Activated CD4-positive, alpha-beta T cell treated with anti-CD3 and anti-CD28 coated beads for 36 hours (primary cell): ENCODE results near the gene CLTCL1. TPM values are rescaled to one million over a fixed set of nuclear protein-coding genes. Genes with fewer than 3 reads are reported as not detected.
"Not testable (repeated sequence)": the region's sequence is repeated elsewhere in the genome, so short reads cannot be mapped to it uniquely, and the experiment has no call there.

ENCODE experiments used
- ATAC-seq: fragments of 200-7000 bp; cut with Tn5 transposase; one replicate; pipeline ENCODE4 v1.10.0; 2021; ENCODE audit warnings: mild to moderate bottlenecking, moderate library complexity
- CTCF ChIA-PET: fragments of 350-600 bp; sonication (Branson Sonifier 250); formaldehyde crosslinking; loops from one replicate; lab custom pipeline; 2021; ENCODE audit warnings: antibody characterized with exemption; lab: Charles Lee
- POLR2A ChIA-PET: fragments of 350-600 bp; sonication (Branson Sonifier 250); formaldehyde crosslinking; loops from one replicate; lab custom pipeline; 2021; ENCODE audit warnings: antibody characterized with exemption, inconsistent platforms; lab: Charles Lee
- DNase-seq: peaks from one replicate; pipeline ENCODE4 v3.0.0-alpha.2; 2020
- H3K27ac Mint-ChIP-seq: one replicate; pipeline ENCODE4 v1.8.0; 2021; ENCODE audit warnings: mixed read lengths
- H3K27me3 Mint-ChIP-seq: one replicate; pipeline ENCODE4 v1.8.0; 2021; ENCODE audit warnings: mixed read lengths
- H3K36me3 Mint-ChIP-seq: one replicate; pipeline ENCODE4 v1.8.0; 2021; ENCODE audit warnings: low read depth, mixed read lengths
- H3K4me1 Mint-ChIP-seq: one replicate; pipeline ENCODE4 v1.8.0; 2021; ENCODE audit warnings: mixed read lengths
- H3K4me3 Mint-ChIP-seq: one replicate; pipeline ENCODE4 v1.8.0; 2021; ENCODE audit warnings: mild to moderate bottlenecking, moderate library complexity, mixed read lengths
- H3K9me3 Mint-ChIP-seq: one replicate; pipeline ENCODE4 v1.8.0; 2021; ENCODE audit warnings: low read depth, mixed read lengths
- intact Hi-C, 2 experiments: fragments of 100-400 bp; cut with DNase I in 1 of 2; cut with micrococcal nuclease in 1 of 2; formaldehyde crosslinking; loops; one replicate each; pipeline versions ENCODE4 v1.14.2 to v1.15.1; 2022 to 2024; cut with DNase I, micrococcal nuclease
- total RNA-seq, 2 experiments: library from RNA; stranded (reverse); gene quantifications; one replicate each; pipeline ENCODE4 v1.2.3, GENCODE V29; 2021

The CLTCL1 gene
- total RNA-seq, 2 experiments from 2014 or later = 0.76 to 1.2 TPM

DNA sequence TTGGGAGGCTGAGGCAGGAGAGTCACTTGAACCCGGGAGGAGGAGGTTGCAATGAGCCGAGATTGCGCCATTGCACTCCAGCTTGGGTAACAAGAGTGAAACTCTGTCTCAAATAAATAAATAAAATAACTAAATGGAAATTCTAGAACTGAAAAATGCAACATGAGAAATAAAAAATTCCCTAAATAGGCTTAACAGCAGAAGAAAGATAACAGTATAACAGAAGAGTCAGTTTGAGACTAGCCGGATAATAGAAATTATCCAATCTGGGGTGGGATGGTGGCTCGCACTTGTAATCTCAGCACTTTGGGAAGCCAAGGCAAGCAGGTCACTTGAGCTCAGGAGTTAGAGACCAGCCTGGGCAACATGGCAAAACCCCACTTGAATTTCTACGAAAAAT is 127.1 kb downstream of the CLTCL1 start:
- no peak overlapping the region for H3K4me3 Mint-ChIP-seq
- no peaks in the 10 kb centered on the region for H3K36me3 Mint-ChIP-seq
- ChIA-PET POLR2A (no interaction called here), CTCF (no interaction called here)
- ATAC-seq = no peak
- intact Hi-C loops = no loop called here
- H3K27ac Mint-ChIP-seq = no peak overlapping the region
- H3K4me1 Mint-ChIP-seq = peaks cover 4% of the 10 kb centered on the region
- H3K9me3 Mint-ChIP-seq = peaks cover 2% of the 10 kb centered on the region
- H3K27me3 Mint-ChIP-seq = peaks cover 28% of the 10 kb centered on the region
- no peak for DNase-seq

DNA sequence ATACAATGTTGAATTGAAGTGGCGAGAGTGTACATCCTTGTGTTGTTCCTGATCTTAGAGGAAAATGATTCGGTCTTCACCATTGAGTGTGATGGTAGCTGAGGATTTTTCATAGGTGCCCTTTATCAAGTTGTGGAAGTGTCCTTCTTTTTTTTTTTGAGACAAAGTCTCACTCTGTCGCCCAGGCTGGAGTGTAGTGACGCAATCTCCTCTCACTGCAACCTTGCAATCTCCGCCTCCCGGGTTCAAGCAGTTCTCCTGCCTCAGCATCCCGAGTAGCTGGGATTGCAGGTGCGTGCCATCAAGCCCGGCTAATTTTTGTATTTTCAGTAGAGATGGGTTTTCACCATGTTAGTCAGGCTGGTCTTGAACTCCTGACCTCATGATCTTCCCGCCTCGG is 132.9 kb downstream of the CLTCL1 start:
- H3K4me3 Mint-ChIP-seq, H3K9me3 Mint-ChIP-seq, H3K4me1 Mint-ChIP-seq, H3K27ac Mint-ChIP-seq, ATAC-seq, DNase-seq, H3K27me3 Mint-ChIP-seq, H3K36me3 Mint-ChIP-seq, CTCF ChIA-PET, intact Hi-C loops: not testable (repeated sequence)
- POLR2A ChIA-PET = interaction anchor here (0.6 kb wide), 1 partner anchor 37 kb away, joined by 3 read pairs; the partner anchor contains the start of gene DGCR2

DNA sequence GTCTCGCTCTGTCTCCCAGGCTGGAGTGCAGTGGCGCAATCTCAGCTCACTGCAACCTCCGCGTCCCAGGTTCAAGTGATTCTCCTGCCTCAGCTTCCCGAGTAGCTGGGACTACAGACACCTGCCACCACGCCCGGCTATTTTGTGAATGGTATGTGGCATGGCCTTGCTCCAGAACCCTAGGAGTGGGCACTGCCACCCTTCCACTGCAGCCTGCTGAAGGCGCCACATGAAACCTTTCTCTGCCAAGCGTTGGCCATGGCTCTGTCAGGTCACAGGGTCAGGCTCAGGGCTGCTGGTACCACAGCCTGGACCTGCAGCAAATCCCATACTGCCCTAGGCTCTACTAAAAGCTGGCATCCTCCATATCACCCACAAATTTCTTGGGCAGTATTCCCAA is 135.4 kb downstream of the CLTCL1 start:
- DNase-seq, H3K9me3 Mint-ChIP-seq, CTCF ChIA-PET, intact Hi-C loops, H3K4me1 Mint-ChIP-seq, H3K27ac Mint-ChIP-seq, H3K4me3 Mint-ChIP-seq, ATAC-seq, H3K36me3 Mint-ChIP-seq: not testable (repeated sequence)
- peaks cover 24% of the 10 kb centered on the region for H3K27me3 Mint-ChIP-seq
- POLR2A ChIA-PET = interaction anchor here (0.6 kb wide), 1 partner anchor 519 kb away, joined by 3 read pairs; no protein-coding TSS in a partner anchor

DNA sequence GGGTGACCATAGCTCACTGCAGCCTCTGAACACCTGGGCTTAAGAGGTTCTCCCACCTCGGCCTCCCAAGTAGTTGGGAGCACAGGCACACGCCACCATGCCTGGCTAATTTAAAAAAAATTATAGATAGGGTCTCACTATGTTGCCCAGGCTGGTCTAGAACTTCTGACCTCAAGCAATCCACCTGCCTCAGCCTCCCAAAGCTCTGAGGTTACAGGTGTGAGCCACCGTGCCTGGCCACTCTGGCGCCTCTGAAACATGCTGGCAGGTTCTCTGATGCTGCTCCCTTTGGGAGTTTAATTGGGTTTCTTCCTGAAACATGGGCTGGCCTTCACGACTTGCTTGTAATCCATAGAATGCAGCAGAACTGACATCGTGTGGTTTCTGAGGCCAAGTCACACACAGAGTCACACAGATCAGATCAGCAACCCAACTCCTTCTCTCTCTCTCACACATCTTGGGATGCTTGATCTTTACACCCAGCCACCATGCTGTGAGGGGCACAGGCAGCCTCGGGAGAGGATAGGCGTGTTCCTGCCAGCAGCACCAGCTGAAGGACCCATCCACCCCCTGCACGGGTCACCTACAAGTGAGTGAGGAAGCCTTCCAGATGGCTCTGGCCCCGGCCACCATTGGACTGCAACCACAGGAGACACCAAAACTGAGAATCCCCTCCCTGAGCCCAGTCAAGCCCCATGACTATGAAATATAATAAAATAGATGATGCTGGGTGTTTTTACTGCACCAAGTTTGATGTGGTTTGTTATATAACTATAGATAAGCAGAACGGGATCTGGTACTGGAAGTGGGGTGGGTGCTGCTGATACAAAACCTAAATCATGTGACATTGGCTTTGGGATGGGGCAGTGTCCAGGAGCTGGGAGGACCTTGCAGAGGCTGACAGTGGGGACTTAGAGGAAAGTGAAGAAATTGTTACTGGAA is 138.3 kb downstream of the CLTCL1 start:
- ChIA-PET CTCF (interaction anchor here (0.7 to 0.9 kb wide), 2 partner anchors 9 to 295 kb away, joined by 3 to 6 read pairs; partner anchors contain the start of genes C22orf39 and ESS2), POLR2A (no interaction called here)
- intact Hi-C loops = no loop called here
- ATAC-seq (no peak), DNase-seq (no peak)
- H3K36me3 Mint-ChIP-seq = no peaks in the 10 kb centered on the region
- H3K27ac Mint-ChIP-seq = no peak overlapping the region
- H3K4me1 Mint-ChIP-seq = peaks cover 5% of the 10 kb centered on the region
- no peaks in the 10 kb centered on the region for H3K9me3 Mint-ChIP-seq
- peaks cover 27% of the 10 kb centered on the region for H3K27me3 Mint-ChIP-seq
- no peak overlapping the region for H3K4me3 Mint-ChIP-seq

DNA sequence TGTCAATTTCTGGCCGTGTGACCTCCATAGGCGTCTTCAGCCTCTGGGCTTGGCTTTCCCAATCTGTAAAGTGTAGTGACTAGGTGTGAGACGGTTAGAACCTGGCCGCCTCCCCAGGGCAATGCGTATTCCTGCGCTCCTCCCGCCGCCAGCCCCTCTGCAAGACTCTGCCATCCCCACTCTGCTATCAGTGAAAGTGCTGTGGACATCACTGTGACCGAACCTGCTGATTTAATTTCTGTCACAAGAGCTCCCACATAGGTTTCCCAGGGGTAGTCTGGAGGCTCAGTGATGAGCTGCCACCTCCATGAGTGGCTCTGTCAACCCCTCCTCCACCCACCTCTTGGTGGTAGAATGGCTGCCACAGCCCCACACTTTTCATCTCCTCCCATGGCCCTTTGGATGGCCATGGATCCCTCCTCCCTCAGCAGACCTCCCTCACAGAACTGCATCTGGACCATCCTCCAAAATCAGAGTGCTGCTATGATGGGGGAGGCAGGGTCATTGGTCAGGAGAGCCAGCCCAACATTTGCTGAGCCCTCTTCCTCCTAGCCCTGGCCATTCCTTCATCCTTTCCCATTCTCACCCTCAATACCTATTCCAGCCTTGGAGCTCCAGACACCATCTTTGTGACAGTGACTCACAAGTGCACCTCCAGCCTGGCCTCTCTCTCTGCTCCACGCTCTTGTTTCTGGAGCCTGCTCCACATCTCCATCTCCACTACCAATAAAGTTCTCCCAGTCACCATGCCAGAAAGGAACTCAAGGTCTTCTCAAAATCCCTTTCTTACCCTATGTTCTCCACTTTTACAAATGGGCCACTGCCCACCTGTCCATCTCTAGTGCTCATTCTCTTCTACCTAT is 140.0 kb downstream of the CLTCL1 start:
- Mint-ChIP-seq H3K27ac (no peak overlapping the region), H3K9me3 (no peaks in the 10 kb centered on the region), H3K4me3 (no peak overlapping the region), H3K4me1 (peaks cover 5% of the 10 kb centered on the region), H3K36me3 (no peaks in the 10 kb centered on the region), H3K27me3 (peaks cover 32% of the 10 kb centered on the region)
- intact Hi-C loops = no loop called here
- ChIA-PET POLR2A (no interaction called here), CTCF (no interaction called here)
- no peak for ATAC-seq
- DNase-seq = no peak

DNA sequence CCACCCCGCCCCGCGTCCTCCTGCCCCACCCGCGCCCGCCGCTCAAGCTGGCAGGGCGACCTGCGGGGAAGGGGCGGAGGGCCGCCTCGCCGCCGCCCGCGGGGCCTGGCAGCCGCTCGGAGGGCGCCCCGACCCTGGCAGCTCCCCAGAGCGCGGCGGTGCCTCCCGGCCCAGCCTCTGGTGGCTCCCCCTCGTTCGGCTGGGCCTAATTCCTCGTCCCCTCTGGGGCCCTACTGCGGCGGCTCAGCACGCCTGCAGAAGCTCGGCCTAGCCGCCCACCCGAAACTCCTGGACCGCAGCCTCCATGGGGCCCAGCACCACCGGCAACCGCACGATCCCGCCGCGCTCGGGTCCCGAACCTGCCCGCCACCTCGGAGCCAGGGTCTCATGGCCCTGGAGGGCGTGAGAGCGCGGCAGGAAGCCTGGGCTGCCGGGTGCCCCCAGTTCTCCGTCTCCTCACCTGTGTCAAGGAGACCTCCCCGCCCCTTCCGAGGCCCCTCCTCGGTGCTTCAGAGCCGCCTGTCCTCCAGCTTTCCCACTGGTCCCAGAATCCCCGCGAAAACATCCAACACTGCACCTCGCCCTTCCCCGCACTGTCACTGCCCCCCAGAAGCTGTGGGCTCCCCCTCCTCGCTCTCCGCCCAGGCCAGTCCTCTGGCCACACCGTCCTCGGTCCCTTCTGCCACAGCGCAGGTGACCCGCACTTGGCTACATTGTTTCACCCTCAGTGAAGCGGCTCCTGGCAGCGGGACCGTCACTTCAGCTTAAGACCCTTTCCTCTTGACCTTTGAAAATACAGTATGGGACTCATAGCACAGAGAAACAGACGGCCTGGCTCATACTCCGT is 140.8 kb downstream of the CLTCL1 start:
- CTCF ChIA-PET = interaction anchor here (0.7 kb wide), 1 partner anchor 122 kb away, joined by 3 read pairs; no protein-coding TSS in a partner anchor
- Mint-ChIP-seq H3K4me1 (peaks cover 5% of the 10 kb centered on the region), H3K9me3 (no peaks in the 10 kb centered on the region), H3K27me3 (peaks cover 32% of the 10 kb centered on the region), H3K36me3 (no peaks in the 10 kb centered on the region), H3K4me3 (peak overlapping the region; percentile 24), H3K27ac (no peak overlapping the region)
- ATAC-seq (no peak), DNase-seq (no peak)
- POLR2A ChIA-PET = no interaction called here
- intact Hi-C loops = no loop called here

DNA sequence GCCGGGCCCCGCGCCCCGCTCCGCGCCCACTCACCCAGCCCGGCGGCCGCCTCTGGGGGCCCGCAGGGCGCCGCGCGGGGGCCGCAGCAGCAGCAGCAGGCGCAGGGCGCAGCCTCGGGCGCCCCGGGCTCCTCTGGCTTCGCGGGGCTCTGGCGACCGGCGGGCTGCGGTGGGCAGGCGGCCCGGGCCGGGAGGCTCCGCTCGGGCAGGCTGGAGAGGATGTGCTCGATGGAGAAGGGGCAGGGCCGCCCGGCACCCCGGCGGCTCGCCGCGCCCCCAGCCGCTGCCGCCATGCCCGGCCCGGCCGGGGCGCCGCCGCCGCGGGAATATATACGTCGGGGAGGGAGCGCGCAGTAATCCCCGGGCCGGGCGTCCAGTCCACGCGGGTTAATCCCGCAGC is 141.5 kb downstream of the CLTCL1 start, which contains the start of gene GSC2:
GSC2 (minus strand) TSS at position 302 of the 400 bp plus-strand sequence; CDS start at position 293, 9 bp downstream.
- ChIA-PET POLR2A (no interaction called here), CTCF (interaction anchor here (0.7 kb wide), 1 partner anchor 121 kb away, joined by 3 read pairs; no protein-coding TSS in a partner anchor)
- H3K9me3 Mint-ChIP-seq = no peaks in the 10 kb centered on the region
- intact Hi-C loops = loop anchor here in 1 of 2 experiments (10.0 kb wide), 1 partner anchor 705 kb away; the partner anchor contains the start of genes GNB1L and RTL10
- no peaks in the 10 kb centered on the region for H3K36me3 Mint-ChIP-seq
- H3K27me3 Mint-ChIP-seq = peaks cover 31% of the 10 kb centered on the region
- H3K4me1 Mint-ChIP-seq = peaks cover 5% of the 10 kb centered on the region
- H3K4me3 Mint-ChIP-seq = peak within 1 kb of the TSS; percentile 24
- H3K27ac Mint-ChIP-seq = no peak within 1 kb of the TSS
- ATAC-seq (no peak), DNase-seq (no peak)

DNA sequence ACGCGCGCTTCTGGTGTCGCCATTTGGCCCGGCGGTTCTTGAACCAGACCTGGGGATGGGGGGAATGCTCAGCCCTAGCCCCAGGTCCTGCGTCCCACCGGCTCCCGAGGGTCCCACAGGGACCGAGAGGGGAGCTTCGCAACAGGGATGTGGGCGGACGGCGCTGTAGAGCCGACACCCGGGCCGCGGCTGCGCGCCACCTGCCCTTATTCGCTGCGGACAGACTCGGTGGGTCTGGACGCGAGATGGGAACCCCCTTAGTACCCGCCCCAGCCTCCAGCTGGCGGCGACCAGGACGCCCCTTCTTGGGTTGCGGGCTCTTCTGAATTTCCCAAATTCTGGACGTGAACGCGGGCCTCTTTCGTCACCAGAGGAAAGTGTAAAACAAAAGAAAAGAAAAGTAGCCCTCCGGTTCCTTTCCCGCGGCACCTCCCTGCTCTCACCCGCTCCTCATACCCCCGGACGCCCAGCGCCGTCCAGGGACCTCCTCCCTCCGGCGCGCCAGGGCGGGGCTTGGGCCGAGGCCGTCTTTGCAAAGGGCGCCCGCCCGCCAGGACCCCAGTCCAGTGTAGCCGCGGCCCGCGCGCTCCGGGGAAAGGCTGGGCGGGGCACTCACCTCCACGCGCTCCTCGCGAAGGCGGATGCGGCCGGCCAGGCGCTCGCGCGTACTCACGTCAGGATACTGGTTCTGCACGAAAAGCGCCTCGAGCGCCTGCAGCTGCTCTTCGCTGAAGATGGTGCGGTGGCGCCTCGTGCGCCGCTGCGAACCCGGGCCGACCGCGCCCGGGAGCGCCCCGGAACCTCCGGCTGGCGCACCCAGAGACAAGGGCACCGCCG is 142.3 kb downstream of the CLTCL1 start:
- ATAC-seq (peak; percentile 28), DNase-seq (peak; percentile 63)
- no peaks in the 10 kb centered on the region for H3K36me3 Mint-ChIP-seq
- no peak overlapping the region for H3K27ac Mint-ChIP-seq
- H3K4me1 Mint-ChIP-seq = peaks cover 7% of the 10 kb centered on the region
- intact Hi-C loops = loop anchor here in 1 of 2 experiments (10.0 kb wide), 1 partner anchor 706 kb away; the partner anchor contains the start of genes GNB1L and RTL10
- H3K4me3 Mint-ChIP-seq = no peak overlapping the region
- ChIA-PET POLR2A (no interaction called here), CTCF (interaction anchor here (1.2 kb wide), 1 partner anchor 17 kb away, joined by 4 read pairs; no protein-coding TSS in a partner anchor)
- peaks cover 29% of the 10 kb centered on the region for H3K27me3 Mint-ChIP-seq
- no peaks in the 10 kb centered on the region for H3K9me3 Mint-ChIP-seq

DNA sequence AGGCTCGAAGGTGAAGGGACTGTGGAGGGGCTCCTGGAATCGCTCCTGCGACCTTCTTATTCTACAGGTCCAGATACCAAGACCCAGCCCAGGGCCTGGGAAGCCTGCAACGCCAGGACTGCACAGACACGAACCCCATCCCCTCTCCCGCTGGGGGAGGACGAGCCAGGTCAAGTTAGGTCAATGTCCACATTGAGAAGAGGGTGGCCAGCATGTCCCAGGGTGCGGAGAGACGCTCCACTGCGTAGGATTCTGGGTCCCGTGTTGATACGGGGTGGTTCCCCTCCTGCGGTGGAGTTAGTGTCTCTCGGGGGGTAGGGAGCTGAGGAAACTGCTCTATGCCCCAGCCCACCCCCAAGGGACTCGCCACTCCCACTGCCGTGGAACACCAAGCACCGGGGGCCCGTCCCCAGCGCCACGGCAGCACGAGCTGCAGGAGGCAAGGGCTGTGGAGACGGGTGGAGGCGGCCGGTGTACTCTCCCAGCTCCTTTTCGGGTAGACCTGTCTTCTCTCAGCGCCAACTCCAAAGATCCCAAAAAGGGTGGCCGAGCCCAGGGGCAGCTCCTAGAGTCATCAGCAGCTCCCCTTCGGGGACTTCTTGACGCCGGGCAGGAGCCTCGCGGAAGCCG is 143.0 kb downstream of the CLTCL1 start:
- peaks cover 13% of the 10 kb centered on the region for H3K4me1 Mint-ChIP-seq
- H3K9me3 Mint-ChIP-seq = no peaks in the 10 kb centered on the region
- POLR2A ChIA-PET = no interaction called here
- H3K36me3 Mint-ChIP-seq = peaks cover 3% of the 10 kb centered on the region
- ATAC-seq (no peak), DNase-seq (no peak)
- CTCF ChIA-PET = interaction anchor here (1.2 kb wide), 1 partner anchor 18 kb away, joined by 4 read pairs; no protein-coding TSS in a partner anchor
- H3K4me3 Mint-ChIP-seq = no peak overlapping the region
- peaks cover 25% of the 10 kb centered on the region for H3K27me3 Mint-ChIP-seq
- intact Hi-C loops = loop anchor here in 1 of 2 experiments (10.0 kb wide), 1 partner anchor 706 kb away; the partner anchor contains the start of genes GNB1L and RTL10
- H3K27ac Mint-ChIP-seq = no peak overlapping the region
